Right lobe of liver (tissue), 6 donors: ENCODE results near the gene CCL7. TPM values are rescaled to one million over a fixed set of nuclear protein-coding genes. Genes with fewer than 3 reads are reported as not detected.

Experiments used
- ATAC-seq, 4 donors: fragments of 200-7000 bp; cut with Tn5 transposase; one replicate each; pipeline ENCODE4 v1.9.1; 2020; ENCODE audit warnings: mild to moderate bottlenecking in 4 of 4, moderate library complexity in 4 of 4
- DNase-seq, 3 donors: peaks; one replicate each; pipeline ENCODE4 v3.0.0-alpha.2; 2020
- H3K27ac ChIP-seq, 3 donors: fragments of 200-600 bp; one replicate each; pipeline ENCODE4 v1.8.0; 2022
- H3K27me3 ChIP-seq, 2 donors: fragments of 200-600 bp; one replicate each; pipeline ENCODE4 v1.8.0; 2022
- H3K36me3 ChIP-seq, 4 donors: fragments of 200-600 bp; sonication (generic) in 1 of 4; one replicate each; pipeline versions ENCODE4 v1.5.1 to v1.8.0; 2017 to 2022; ENCODE audit warnings: control low read depth in 1 of 4
- H3K4me1 ChIP-seq, 4 donors: fragments of 200-600 bp; sonication (generic) in 1 of 4; one replicate each; pipeline versions ENCODE4 v1.5.1 to v1.8.0; 2017 to 2022; ENCODE audit warnings: control low read depth in 1 of 4
- H3K4me3 ChIP-seq, 3 donors: fragments of 200-600 bp; one replicate each; pipeline ENCODE4 v1.8.0; 2022
- H3K9me3 ChIP-seq, 4 donors: fragments of 200-600 bp; sonication (generic) in 1 of 4; one replicate each; pipeline versions ENCODE4 v1.5.1 to v1.8.0; 2017 to 2022; ENCODE audit warnings: control low read depth in 1 of 4
- CTCF ChIP-seq, 4 donors: fragments of 200-600 bp in 3 of 4; fragments of 450-650 bp in 1 of 4; IDR thresholded peaks; one replicate each; pipeline versions ENCODE4 v1.5.1 to v1.8.0; 2016 to 2022; ENCODE audit warnings: antibody characterized with exemption in 4 of 4, mild to moderate bottlenecking in 2 of 4
- POLR2A ChIP-seq: fragments of 450-650 bp; IDR thresholded peaks from one replicate; pipeline ENCODE4 v1.6.1; 2017; ENCODE audit warnings: antibody characterized with exemption, mild to moderate bottlenecking
- WGBS: methylation state at CpG from one replicate; pipeline ENCODE4 v1.1.6; 2018; ENCODE audit warnings: low coverage, low lambda C conversion rate; ENCODE audit not compliant: insufficient coverage; ENCODE audit errors: missing lambda C conversion rate; 5-methylcytosine and 5-hydroxymethylcytosine counted together
- intact Hi-C, 2 donors: fragments of 100-400 bp; cut with DNase I; formaldehyde crosslinking; loops; one replicate each; pipeline versions ENCODE4 v1.11.2 to v1.14.1; 2022
- total RNA-seq, 6 experiments: library from RNA; depleted of rRNA in 2 of 6; stranded (reverse); fragments of >200 nt in 2 of 6; fragmentation: NEBNext Ultra II Directional in 3 of 6; extraction: Animal tissue kit (Norgen Biotek cat#: 25700) in 3 of 6; gene quantifications; one replicate each; pipeline versions ENCODE4 v1.1.0 to v1.2.4, GENCODE V29; 2016 to 2023
- donor health status: DM: no; HTN: yes; CAD: no.
- donor health status: DM: no; HTN: no; CAD: no.
- donor health status: DM: no; HTN: no; CAD: no.
- donor health status: DM: no; HTN: yes; CAD: no.
- donor health status: DM: no; HTN: yes; CAD: no.

CCL7 gene
- total RNA-seq, 6 experiments from 2014 or later = not detected

- H3K27ac ChIP-seq = peak overlapping the region in 1 of 3 donors; percentile 58
- no peaks in the 10 kb centered on the region for H3K27me3 ChIP-seq
- no peak for TF ChIP-seq CTCF (IDR thresholded peaks at IDR 0.05)
- no peak for TF ChIP-seq POLR2A
- no peaks in the 10 kb centered on the region for H3K9me3 ChIP-seq
- WGBS = 68% methylated on average over 5 of the region's 6 CpGs
- no peak overlapping the region for H3K4me3 ChIP-seq
- intact Hi-C loops = no loop called here
- no peak for ATAC-seq
- peaks cover 0 to 7% (median 6%) of the 10 kb centered on the region in 4 donors for H3K4me1 ChIP-seq
- no peak for DNase-seq
- H3K36me3 ChIP-seq = no peaks in the 10 kb centered on the region
These were observed 33.6 kb upstream of the CCL7 start for GRCh38 chr17:34236281-34236892.

- DNase-seq = no peak
- WGBS = 84% methylated on average over 3 of the region's 3 CpGs
- intact Hi-C loops = no loop called here
- H3K27me3 ChIP-seq = no peaks in the 10 kb centered on the region
- H3K9me3 ChIP-seq = no peaks in the 10 kb centered on the region
- no peak overlapping the region for H3K4me3 ChIP-seq
- ATAC-seq = no peak
- TF ChIP-seq CTCF (IDR thresholded peaks at IDR 0.05) = no peak
- no peak for TF ChIP-seq POLR2A
- no peak overlapping the region for H3K27ac ChIP-seq
- no peaks in the 10 kb centered on the region for H3K36me3 ChIP-seq
- H3K4me1 ChIP-seq = peaks cover 0 to 12% (median 6%) of the 10 kb centered on the region in 4 donors
These were observed 32.6 kb upstream of the CCL7 start for GRCh38 chr17:34237458-34237857.

- Histone ChIP-seq H3K27me3 (no peaks in the 10 kb centered on the region), H3K4me3 (no peak overlapping the region), H3K36me3 (no peaks in the 10 kb centered on the region), H3K9me3 (no peaks in the 10 kb centered on the region), H3K27ac (no peak overlapping the region), H3K4me1 (peaks cover 0 to 11% (median 0%) of the 10 kb centered on the region in 4 donors)
- DNase-seq = peak in 2 of 3 donors; percentile 56 to 68
- ATAC-seq = peak; percentile 65 to 72 (median 69)
- TF ChIP-seq POLR2A (no peak), CTCF (IDR thresholded peaks at IDR 0.05) (no peak)
- intact Hi-C loops = no loop called here
- WGBS = 20% methylated on average over 3 of the region's 4 CpGs
These were observed 29.0 kb upstream of the CCL7 start for GRCh38 chr17:34241062-34241461.

- no peak overlapping the region for H3K4me3 ChIP-seq
- peaks cover 0 to 15% (median 0%) of the 10 kb centered on the region in 4 donors for H3K4me1 ChIP-seq
- intact Hi-C loops = no loop called here
- no peaks in the 10 kb centered on the region for H3K36me3 ChIP-seq
- no peak for DNase-seq
- H3K9me3 ChIP-seq = no peaks in the 10 kb centered on the region
- peak; percentile 18 to 55 (median 34) for ATAC-seq
- TF ChIP-seq POLR2A (no peak), CTCF (IDR thresholded peaks at IDR 0.05) (no peak)
- H3K27ac ChIP-seq = peak overlapping the region in 1 of 3 donors; percentile 18
- H3K27me3 ChIP-seq = no peaks in the 10 kb centered on the region
- WGBS = 47% methylated on average over 7 of the region's 8 CpGs
These were observed 27.2 kb upstream of the CCL7 start for GRCh38 chr17:34242587-34243363.
